Stomach smooth muscle (tissue), 2 donors: ENCODE results near the gene SNAP29.
"Not testable (repeated sequence)": the region's sequence is repeated elsewhere in the genome, so short reads cannot be mapped to it uniquely, and the experiment has no call there.

Source experiments
- H3K27ac ChIP-seq: one replicate; pipeline ENCODE4 v1.7.0; 2013; ENCODE audit warnings: mild to moderate bottlenecking, low read length, inconsistent platforms
- H3K27me3 ChIP-seq, 2 donors: one replicate each; pipeline ENCODE4 v1.7.0; 2013; ENCODE audit warnings: low read length in 2 of 2; ENCODE audit not compliant: insufficient read depth in 2 of 2, control insufficient read depth in 1 of 2
- H3K36me3 ChIP-seq, 2 donors: one replicate each; pipeline ENCODE4 v1.7.0; 2013; ENCODE audit warnings: low read length in 2 of 2; ENCODE audit not compliant: control insufficient read depth in 2 of 2, insufficient read depth in 2 of 2
- H3K4me1 ChIP-seq: one replicate; pipeline ENCODE4 v1.7.0; 2013; ENCODE audit warnings: low read length; ENCODE audit not compliant: control insufficient read depth, insufficient read depth
- H3K4me3 ChIP-seq, 2 donors: one replicate each; pipeline ENCODE4 v1.7.0; 2013; ENCODE audit warnings: low read length in 2 of 2
- H3K9ac ChIP-seq, 2 donors: one replicate each; pipeline ENCODE4 v1.7.0; 2013; ENCODE audit warnings: low read length in 2 of 2, mild to moderate bottlenecking in 1 of 2
- H3K9me3 ChIP-seq, 2 donors: one replicate each; pipeline ENCODE4 v1.7.0; 2013; ENCODE audit warnings: low read length in 2 of 2; ENCODE audit not compliant: control insufficient read depth in 2 of 2
- donor health status: healthy.
- donor health status: Pancreatic carcinoma.

Gene SNAP29

DNA sequence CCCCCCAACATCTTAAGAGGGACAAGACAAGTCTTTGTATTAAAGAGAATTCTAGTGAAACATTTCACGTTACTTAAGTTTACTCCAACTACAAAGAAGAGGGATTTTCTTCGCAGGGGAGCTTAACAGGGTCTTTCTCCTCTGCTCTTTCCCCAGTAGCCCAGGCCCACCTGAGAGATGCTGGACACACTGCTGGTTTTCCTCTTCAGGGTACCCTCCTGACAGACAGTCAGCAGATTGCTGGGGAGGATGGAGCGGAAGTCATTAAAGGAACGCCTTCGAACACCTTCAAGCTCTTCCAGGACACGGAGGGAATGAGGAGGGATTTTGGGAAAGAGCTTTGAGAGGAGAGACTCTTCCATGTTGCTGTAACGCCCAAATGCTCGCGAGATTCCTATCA, 39.3 kb upstream of the SNAP29 start:
- no peak overlapping the region for H3K4me3 ChIP-seq
- peaks cover 35 to 41% of the 10 kb centered on the region in 2 donors for H3K36me3 ChIP-seq

DNA sequence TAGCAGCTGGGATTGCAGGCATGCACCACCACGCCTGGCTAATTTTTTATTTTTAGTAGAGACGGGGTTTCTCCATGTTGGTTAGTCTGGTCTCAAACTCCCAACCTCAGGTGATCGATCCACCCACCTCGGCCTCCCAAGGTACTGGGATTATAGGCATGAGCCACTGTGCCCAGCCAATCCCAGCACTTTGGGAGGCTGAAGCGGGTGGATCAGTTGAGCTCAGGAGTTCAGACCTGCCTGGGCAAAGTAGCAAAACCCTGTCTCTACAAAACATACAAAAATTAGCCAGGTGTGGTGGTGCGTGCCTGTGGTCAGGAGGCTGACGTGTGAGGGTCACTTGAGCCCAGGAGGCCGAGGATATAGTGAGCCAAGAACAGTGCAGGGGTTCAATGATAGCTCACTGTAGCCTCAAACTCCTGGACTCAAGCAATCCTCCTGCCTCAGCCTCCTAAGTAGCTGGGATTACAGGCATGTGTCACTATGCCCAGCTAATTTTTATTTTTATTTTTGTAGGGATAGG, 37.0 kb upstream of the SNAP29 start:
- H3K36me3 ChIP-seq, result peaks cover 31 to 35% of the 10 kb centered on the region in 2 donors
- not testable (repeated sequence) for H3K9me3 ChIP-seq, H3K4me1 ChIP-seq, H3K4me3 ChIP-seq, H3K9ac ChIP-seq, H3K27me3 ChIP-seq, H3K27ac ChIP-seq

More for the DNA sequence above, 39.3 kb upstream of the SNAP29 start:
- Histone ChIP-seq H3K27me3 (no peaks in the 10 kb centered on the region), H3K27ac (no peak overlapping the region), H3K4me1 (no peaks in the 10 kb centered on the region), H3K9me3 (no peaks in the 10 kb centered on the region), H3K9ac (no peak overlapping the region)

DNA sequence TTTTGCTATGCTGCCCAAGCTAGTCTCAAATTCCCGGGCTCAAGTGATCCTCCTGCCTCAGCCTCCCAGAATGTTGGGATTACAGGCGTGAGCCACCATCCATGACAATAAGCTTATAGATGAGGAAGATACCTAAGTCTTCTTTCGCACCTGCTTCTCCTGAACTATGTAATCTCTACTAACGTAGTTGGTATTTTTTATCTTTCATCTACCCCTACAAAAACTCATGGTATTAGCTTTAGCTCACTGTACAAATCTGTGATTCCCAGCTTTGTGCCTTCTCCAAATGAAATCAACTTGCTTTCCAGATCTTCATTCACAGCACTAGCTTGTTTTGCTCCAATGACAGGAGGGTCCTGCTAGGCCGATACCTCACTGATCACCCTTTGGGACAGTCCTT, 36.6 kb upstream of the SNAP29 start:
- Histone ChIP-seq H3K27ac (no peak overlapping the region), H3K36me3 (peaks cover 27 to 30% of the 10 kb centered on the region in 2 donors), H3K4me1 (no peaks in the 10 kb centered on the region), H3K27me3 (no peaks in the 10 kb centered on the region), H3K9ac (no peak overlapping the region), H3K4me3 (no peak overlapping the region), H3K9me3 (no peaks in the 10 kb centered on the region)

DNA sequence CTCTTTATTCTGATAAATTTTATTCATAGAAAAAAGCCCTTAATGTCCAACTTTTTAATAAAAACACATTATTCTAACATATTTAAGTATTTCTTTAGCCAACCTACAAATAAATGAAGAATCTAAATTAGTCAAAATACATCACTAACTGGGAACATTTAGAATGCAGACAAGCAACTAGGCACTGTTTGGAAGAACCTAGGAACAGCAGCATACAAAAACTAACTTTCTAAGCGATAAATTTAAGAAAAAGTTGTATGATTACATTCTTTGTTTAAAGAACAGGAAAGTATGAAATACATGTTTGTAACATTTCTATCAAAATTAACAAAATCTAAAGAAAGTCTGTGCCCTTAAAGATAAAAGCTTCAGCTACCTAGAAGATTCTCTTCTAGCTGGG, 35.5 kb upstream of the SNAP29 start:
- Histone ChIP-seq H3K4me1 (no peaks in the 10 kb centered on the region), H3K27ac (no peak overlapping the region), H3K36me3 (peaks cover 24 to 28% of the 10 kb centered on the region in 2 donors), H3K27me3 (no peaks in the 10 kb centered on the region), H3K9me3 (no peaks in the 10 kb centered on the region), H3K4me3 (no peak overlapping the region), H3K9ac (no peak overlapping the region)

DNA sequence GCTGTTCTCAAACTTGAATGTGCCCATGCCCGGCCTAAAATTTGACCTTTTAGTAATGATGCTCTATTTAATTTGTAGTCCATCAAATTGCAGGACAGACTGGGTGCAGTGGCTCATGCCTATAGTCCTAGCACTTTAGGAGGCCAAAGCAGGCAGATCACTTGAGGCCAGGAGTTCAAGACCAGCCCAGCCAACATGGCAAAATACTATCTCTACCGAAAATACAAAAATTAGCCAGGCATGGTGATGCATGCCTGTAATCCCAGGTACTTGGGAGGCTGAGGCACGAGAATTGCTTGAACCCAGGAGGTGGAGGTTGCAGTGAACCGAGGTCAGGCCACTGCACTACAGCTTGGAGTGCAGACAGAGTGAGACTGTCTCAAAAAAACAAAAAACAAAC, 33.6 kb upstream of the SNAP29 start:
- not testable (repeated sequence) for H3K27me3 ChIP-seq, H3K27ac ChIP-seq, H3K4me3 ChIP-seq, H3K9ac ChIP-seq, H3K9me3 ChIP-seq, H3K4me1 ChIP-seq
- peaks cover 16 to 18% of the 10 kb centered on the region in 2 donors for H3K36me3 ChIP-seq

DNA sequence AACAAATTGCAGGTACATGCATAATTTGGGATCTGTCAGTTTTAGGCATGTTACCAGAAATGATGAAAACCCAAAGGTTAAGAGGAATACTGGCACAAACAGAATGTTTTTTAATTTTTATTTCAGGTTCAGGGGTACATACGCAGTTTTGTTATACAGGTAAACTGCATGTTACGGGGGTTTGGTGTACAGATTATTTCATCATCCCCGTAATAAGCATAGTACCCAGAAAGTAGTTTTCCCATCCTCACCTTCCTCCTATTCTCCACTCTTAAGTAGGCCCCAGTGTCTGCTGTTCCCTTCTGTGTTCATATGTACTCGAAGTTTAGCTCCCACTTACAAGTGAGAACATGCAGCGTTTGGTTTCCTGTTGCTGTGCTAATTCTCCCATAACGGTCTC, 33.2 kb upstream of the SNAP29 start:
- Histone ChIP-seq H3K4me1 (no peaks in the 10 kb centered on the region), H3K27me3 (no peaks in the 10 kb centered on the region), H3K27ac (no peak overlapping the region), H3K4me3 (no peak overlapping the region), H3K9me3 (no peaks in the 10 kb centered on the region), H3K36me3 (peaks cover 19 to 20% of the 10 kb centered on the region in 2 donors), H3K9ac (no peak overlapping the region)

DNA sequence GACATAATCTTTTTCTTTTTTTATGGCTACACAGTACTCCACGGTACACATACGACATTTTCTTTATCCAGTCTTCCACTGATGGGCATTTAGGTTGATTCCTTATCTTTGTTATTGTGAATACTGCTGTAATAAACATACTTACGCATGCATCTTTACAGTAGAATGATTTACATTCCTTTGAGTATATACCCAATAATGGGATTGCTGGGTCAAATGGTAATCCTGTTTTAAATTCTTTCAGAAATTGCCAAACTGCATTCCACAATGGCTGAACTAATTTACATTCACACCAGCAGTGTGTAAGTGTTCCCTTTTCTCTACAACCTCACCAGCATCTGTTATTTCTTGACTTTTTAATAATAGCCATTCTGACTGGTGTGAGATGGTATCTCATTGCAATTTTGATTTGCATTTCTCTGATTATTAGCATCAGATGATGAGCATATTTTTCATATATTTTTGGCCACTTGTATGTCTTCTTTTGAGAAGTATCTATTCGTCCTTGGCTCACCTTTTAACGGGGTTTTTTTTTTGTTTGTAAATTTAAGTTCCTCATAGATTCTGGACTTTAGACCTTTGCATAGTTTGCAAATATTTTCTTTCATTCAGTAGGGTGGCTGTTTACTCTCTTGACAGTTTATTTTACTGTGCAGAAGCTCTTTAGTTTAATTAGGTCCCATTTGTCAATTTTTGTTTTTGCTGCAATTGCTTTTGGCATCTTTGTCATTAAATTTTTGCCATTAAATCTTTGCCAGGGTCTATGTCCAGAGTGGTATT, 32.2 kb upstream of the SNAP29 start:
- H3K9ac ChIP-seq, result not testable (repeated sequence)
- H3K36me3 ChIP-seq, result peaks cover 18 to 26% of the 10 kb centered on the region in 2 donors

DNA sequence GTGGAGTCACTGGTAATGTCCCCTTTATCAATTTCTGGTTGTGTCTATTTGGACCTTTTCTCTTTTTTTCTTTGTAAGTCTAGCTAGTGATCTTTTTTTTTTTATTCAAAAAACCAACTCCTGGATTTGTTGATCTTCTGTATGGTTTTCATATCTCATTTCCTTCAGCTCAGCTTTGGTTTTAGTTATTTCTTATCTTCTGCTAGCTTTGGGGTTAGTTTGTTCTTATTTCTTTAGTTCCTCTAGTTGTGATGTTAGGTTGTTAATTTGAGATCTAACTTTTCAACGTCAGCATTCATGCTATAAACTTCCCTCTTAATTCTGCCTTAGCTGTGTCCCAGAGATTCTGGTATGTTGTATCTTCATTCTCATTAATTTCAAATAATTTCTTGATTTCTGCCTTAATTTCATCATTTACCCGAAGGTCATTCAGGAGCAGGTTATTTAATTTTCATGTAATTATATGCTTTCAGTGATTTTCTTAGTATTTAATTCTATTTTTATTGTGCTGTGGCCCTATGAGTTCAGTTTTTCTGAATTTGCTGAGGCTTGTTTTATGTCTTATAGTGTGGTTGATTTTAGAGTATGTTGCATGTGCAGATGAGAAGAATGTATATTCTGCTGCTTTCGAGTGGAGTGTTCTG, 29.2 kb upstream of the SNAP29 start:
- no peaks in the 10 kb centered on the region for H3K9me3 ChIP-seq
- no peak overlapping the region for H3K4me3 ChIP-seq
- no peak overlapping the region for H3K9ac ChIP-seq
- no peaks in the 10 kb centered on the region for H3K4me1 ChIP-seq
- peaks cover 19 to 22% of the 10 kb centered on the region in 2 donors for H3K36me3 ChIP-seq
- H3K27me3 ChIP-seq, result no peaks in the 10 kb centered on the region
- H3K27ac ChIP-seq, result no peak overlapping the region

More for the DNA sequence above, 32.2 kb upstream of the SNAP29 start:
- not testable (repeated sequence) for H3K27me3 ChIP-seq, H3K4me1 ChIP-seq, H3K27ac ChIP-seq, H3K9me3 ChIP-seq, H3K4me3 ChIP-seq

DNA sequence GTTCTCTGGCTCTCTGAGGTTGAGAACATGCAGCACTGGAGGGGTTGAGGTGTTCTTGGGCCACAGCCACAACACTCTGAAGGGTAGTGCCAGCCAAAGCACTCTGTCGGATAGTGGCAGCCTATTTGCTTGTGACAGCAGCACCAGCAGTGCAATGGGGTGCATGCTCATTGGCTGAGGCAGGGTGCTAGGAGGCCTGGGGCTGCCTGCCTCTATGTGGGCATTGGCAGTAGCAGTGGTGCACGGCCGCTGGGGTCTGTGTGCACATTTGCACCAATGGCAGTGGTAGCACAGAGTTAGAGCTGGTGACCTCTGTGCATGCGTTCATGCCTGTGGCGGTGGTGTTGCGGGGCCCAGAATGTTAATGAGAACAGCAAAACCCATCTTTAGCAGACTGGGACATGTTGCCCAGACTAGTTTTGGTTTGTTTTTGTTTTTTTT, 25.6 kb upstream of the SNAP29 start:
- Histone ChIP-seq H3K4me3 (no peak overlapping the region), H3K9me3 (no peaks in the 10 kb centered on the region), H3K27ac (no peak overlapping the region), H3K27me3 (no peaks in the 10 kb centered on the region), H3K4me1 (no peaks in the 10 kb centered on the region), H3K9ac (no peak overlapping the region), H3K36me3 (peaks cover 16 to 22% of the 10 kb centered on the region in 2 donors)

DNA sequence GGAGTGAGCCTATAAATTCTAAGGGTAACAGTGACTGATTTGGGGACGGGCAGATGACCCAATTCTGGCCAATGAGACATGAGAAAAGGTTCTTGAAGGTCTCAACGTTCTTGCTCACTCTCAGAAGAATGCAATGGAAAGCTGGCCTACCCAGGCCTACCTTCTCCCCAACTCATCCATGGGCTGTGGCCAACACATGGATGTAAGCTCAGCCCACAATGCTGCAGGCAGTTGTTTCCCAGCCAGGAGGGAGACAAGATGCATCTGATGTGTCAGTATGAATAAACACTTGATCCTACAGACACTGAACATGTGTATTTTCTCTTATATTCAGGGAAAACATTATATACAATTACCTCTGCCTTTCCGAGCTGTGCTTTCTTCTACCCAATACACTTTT, 24.6 kb upstream of the SNAP29 start:
- Histone ChIP-seq H3K4me1 (no peaks in the 10 kb centered on the region), H3K27me3 (no peaks in the 10 kb centered on the region), H3K4me3 (no peak overlapping the region), H3K36me3 (peaks cover 16 to 19% of the 10 kb centered on the region in 2 donors), H3K9me3 (no peaks in the 10 kb centered on the region), H3K27ac (no peak overlapping the region), H3K9ac (no peak overlapping the region)

DNA sequence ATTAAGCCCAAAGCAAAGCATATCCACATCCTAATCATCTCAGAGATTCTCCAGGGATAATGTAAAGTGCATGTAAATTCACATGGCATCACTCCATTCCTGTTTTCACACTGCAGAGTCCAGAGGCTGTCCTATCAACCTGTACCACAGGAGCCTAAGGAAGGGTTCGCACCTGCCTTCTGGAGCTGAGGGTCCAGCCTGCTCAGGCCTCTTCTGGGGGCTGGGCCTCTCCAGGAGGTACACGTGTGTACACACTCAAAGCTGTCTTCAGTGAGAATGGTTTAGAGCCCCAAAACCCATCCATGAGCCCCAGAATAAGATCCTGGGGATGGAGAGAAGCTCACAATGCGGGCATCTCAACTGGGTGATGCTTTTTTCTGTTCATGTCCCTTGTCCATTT, 24.1 kb upstream of the SNAP29 start:
- Histone ChIP-seq H3K9me3 (no peaks in the 10 kb centered on the region), H3K4me1 (no peaks in the 10 kb centered on the region), H3K27ac (no peak overlapping the region), H3K36me3 (peaks cover 16 to 19% of the 10 kb centered on the region in 2 donors), H3K4me3 (no peak overlapping the region), H3K27me3 (no peaks in the 10 kb centered on the region), H3K9ac (no peak overlapping the region)
